ENCODE measurements around the gene STAU1. TPM values are rescaled to one million over a fixed set of nuclear protein-coding genes. Genes with fewer than 3 reads are reported as not detected.
"Not testable (repeated sequence)": the region's sequence is repeated elsewhere in the genome, so short reads cannot be mapped to it uniquely, and the experiment has no call there.

STAU1 gene
- total and polyA plus RNA-seq, 9 donors, result 37.2 to 113 (median 70.5) TPM

- H3K27ac ChIP-seq, result no peak overlapping the region
- no peaks in the 10 kb centered on the region for H3K36me3 ChIP-seq
- TF ChIP-seq CTCF (IDR thresholded peaks at IDR 0.05), result no peak
- no peak for TF ChIP-seq POLR2A (IDR thresholded peaks at IDR 0.05)
- TF ChIP-seq EP300 (IDR thresholded peaks at IDR 0.05), result no peak
- intact Hi-C loops (cut with DNase I), result no loop called here
- no peaks in the 10 kb centered on the region for H3K4me1 ChIP-seq (ENCODE audit: insufficient read depth)
- H3K4me3 ChIP-seq, result no peak overlapping the region
- no peak for DNase-seq
- H3K9me3 ChIP-seq, result no peaks in the 10 kb centered on the region
- H3K27me3 ChIP-seq, result no peaks in the 10 kb centered on the region
- 94 to 96% (median 95%) methylated on average over 6 of the region's 6 CpGs for WGBS, 3 donors
These were observed 77.1 kb downstream of the STAU1 start for GRCh38 chr20:49110767-49111694.

- intact Hi-C loops (cut with DNase I), result no loop called here
- Histone ChIP-seq H3K9me3 (no peaks in the 10 kb centered on the region), H3K4me3 (no peak overlapping the region), H3K36me3 (no peaks in the 10 kb centered on the region), H3K4me1 (ENCODE audit: insufficient read depth) (no peaks in the 10 kb centered on the region), H3K27me3 (no peaks in the 10 kb centered on the region), H3K27ac (no peak overlapping the region)
- DNase-seq, result no peak
- no peak for TF ChIP-seq EP300 (IDR thresholded peaks at IDR 0.05)
- TF ChIP-seq POLR2A (IDR thresholded peaks at IDR 0.05), result no peak
- no peak for TF ChIP-seq CTCF (IDR thresholded peaks at IDR 0.05)
- WGBS, 3 donors, result 93 to 96% (median 94%) methylated on average over 6 of the region's 6 CpGs
These were observed 81.8 kb downstream of the STAU1 start for GRCh38 chr20:49106328-49106727.

- intact Hi-C loops (cut with DNase I); H3K27me3 ChIP-seq; DNase-seq; H3K9me3 ChIP-seq; H3K4me1 ChIP-seq (ENCODE audit: insufficient read depth); H3K4me3 ChIP-seq; H3K36me3 ChIP-seq; H3K27ac ChIP-seq: not testable (repeated sequence)
- WGBS, 3 donors, result 91 to 96% (median 95%) methylated on average over 11 of the region's 11 CpGs
These were observed 83.1 kb downstream of the STAU1 start for GRCh38 chr20:49104979-49105547.

- TF ChIP-seq EP300 (IDR thresholded peaks at IDR 0.05) (no peak), POLR2A (IDR thresholded peaks at IDR 0.05) (no peak), CTCF (IDR thresholded peaks at IDR 0.05) (no peak)
- H3K27me3 ChIP-seq, result no peaks in the 10 kb centered on the region
- H3K27ac ChIP-seq, result no peak overlapping the region
- H3K36me3 ChIP-seq, result no peaks in the 10 kb centered on the region
- DNase-seq, result no peak
- WGBS, 3 donors, result 80 to 88% (median 85%) methylated on average over 3 of the region's 3 CpGs
- H3K9me3 ChIP-seq, result no peaks in the 10 kb centered on the region
- H3K4me3 ChIP-seq, result no peak overlapping the region
- intact Hi-C loops (cut with DNase I), result no loop called here
- no peaks in the 10 kb centered on the region for H3K4me1 ChIP-seq (ENCODE audit: insufficient read depth)
These were observed 83.8 kb downstream of the STAU1 start for GRCh38 chr20:49104365-49104648.

Data from ovary (tissue), 9 donors.